Measurements from ENCODE around the gene SLC18B1.

SLC18B1 gene

DNA sequence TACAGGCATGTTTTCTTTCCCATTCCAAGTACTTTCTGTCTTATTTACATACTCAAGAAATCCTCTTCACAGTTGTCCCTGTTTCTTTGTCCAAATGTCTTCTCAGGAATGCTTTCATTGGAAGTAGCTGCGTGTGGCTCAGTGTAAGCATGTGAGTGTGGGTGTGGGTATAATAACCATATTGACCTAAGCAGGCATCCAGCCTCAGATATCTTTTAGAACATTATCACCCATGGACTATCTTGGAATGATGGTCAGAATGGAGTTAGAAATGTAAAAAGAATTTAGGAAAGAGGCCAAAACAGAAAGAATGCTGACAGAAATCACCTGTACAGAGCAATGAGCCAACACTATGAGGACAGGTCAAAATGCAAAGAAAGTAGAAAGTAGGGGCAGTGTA is 57.2 kb downstream of the SLC18B1 start:
- no peak for DNase-seq

DNA sequence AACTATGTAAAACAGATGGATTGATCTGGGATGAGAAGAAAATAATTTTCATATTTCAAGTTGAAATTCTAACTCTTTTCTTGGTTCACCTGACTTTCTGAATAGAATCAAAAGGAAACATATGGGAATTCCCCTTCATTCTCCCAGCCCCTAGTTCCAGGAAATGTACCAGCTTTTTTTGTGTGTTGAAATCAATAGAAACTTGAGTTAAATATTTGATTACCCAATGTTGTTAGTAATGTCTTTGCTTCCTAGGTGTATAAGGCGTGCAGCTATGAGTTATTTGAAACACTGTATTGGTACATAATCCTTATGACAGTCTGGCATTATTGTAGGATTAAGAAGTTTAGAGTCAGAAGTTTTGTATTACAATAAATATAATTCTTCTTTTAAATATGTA is 62.2 kb downstream of the SLC18B1 start:
- DNase-seq, result no peak

DNA sequence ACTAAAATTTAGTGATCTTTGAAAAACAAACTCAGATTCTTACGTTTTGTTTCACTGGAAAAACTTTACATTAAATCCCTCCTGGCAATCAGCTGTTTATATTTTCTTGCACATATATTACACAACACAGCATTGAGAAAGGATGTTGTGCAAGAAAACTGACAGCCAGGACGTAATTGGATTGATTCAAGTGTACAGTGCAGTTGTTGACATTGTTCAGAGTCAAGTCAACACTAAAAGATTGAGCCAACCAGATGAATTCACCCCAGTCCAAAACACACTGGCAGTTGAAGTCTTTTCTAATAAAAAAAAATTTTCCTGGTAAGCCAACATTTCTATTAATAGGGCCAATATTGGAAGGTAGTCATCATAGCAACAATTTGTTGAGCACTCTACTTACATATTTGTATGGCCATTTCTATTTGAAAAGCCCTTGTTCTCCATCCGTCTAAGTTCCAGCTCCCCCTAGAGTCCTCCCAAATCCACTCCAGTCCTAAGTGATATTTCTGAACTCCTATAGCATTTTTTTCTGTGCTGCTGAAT is 63.7 kb downstream of the SLC18B1 start:
- DNase-seq, result no peak

DNA sequence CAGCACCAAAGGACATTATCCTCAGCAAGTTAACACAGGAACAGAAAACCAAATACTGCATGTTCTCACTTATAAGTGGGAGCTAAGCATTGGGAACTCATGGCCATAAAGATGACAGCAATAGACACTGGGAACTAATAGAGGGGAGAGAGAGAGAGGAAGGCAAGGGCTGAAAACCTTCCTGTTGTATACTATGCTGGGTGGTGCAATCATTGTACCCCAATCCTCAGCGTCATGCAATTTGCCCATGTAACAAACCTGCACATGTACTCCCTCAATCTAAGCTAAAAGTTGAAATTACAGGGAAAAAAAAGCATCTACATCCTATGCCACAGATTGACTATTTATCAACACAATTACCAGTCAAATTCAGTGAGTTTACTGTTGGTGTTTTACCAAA is 64.6 kb downstream of the SLC18B1 start:
- DNase-seq, result no peak

DNA sequence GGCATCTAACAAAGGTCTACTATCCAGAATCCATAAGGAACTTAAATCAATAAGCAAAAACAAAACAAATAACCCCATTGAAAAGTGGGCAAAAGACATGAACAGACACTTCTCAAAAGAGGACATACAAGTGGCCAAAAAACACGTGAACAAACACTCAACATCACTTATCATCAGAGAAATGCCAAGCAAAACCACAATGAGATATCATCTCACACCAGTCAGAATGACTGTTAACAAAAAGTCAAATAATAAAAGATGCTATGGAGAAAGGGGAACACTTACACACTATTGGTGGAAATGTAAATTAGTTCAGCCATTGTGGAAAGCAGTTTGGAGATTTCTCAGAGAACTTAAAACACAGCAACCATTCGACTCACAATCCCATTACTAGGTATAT is 65.2 kb downstream of the SLC18B1 start:
- no peak for DNase-seq

DNA sequence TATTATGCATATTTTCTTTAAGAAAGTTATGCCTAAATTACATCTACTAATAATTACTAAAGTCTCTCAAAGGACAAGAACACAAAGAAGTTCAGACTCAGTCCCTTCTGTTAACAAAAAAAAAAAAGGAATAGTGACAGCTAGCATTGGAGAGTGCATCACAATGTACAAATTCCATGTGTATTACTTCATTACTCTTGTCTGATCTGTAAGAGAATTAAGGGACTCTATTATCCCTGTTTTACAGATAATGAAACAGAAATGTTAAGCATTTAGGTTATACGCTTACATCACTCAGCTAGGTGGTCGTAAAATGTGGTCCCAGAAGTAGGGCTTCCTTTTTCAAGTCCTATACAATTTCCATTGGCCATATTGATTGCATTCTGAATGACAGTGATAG is 67.4 kb downstream of the SLC18B1 start:
- no peak for DNase-seq

DNA sequence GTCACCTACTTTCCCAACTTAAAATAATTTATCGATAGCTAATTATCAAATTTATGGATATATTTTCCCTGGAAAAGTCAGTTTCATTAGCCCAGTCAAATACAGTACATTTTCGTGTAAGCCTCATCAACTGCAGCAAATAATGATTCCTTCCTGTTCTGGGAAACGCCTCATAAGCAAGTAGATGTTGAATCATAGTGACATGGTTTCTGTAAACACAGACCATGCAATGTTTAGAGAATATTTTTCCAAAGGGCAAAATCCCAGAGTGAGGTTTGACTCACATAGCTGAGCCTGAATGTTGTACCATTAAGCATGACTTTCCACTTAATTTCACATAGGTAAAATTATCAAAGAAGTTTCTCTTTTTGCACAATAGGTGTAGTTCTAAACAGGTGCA is 67.9 kb downstream of the SLC18B1 start:
- DNase-seq, result no peak

DNA sequence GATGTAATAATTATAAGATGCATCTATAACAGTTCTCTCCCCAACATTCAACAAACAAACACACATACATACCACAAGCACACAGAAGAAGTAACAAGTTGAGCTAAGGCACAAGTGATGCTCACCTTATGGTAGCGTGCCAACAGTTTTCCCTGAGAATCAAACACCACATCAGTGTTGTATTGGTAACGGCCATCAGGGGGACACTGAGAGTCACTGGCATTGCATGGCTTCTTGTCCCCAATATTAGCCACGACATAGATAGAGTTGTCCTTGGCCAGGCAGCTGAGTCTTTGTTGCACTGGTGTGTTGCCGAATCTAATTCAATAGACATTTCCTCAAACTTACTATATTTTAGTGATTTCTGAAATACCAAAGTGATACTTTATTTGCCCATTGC is 69.8 kb downstream of the SLC18B1 start:
- no peak for DNase-seq

DNA sequence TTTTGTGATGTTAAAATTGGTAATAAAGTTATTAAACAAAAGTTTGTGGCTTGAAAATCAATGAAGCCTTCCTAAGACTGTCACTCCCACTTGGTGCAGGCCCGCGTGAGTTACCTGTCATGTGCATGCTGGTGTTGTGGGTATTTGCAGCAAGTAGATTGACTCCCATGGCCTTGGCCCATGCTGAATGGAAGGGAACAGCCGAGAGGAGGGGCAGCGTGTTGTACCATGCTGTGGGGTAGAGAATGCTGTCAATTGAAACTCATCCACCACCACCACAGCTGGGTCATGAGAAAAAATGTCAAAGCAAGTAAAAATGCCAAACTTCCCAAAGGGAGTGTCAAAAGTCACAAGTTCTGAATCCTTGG is 71.8 kb downstream of the SLC18B1 start:
- no peak for DNase-seq

DNA sequence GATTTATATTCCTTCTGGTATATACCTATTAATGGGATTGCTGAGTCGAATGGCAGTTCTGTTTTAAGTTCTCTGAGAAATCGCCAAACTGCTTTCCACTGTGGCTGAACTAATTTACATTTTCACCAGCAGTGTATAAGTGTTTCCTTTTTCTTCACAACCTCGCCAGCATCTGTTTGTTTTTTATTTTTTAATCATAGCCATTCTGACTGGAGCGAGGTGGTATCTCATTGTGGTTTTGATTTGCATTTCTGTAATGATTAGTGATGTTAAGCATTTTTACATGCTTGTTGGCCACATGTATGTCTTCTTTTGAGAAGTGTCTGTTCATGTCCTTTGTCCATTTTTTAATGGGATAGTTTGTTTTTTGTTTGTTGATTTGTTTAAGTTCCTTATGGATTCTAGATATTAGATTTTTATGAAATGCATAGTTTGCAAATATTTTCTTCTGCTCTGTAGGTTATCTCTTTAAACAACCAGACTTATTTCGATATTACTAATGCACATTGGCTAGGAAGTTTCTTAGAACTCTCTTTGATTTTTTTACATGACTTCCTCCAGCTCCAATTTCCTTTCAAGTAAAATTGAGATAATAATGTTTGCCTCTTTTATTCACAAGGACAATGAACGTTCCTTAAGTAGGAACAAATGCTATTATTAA is 72.4 kb downstream of the SLC18B1 start:
- no peak for DNase-seq

DNA sequence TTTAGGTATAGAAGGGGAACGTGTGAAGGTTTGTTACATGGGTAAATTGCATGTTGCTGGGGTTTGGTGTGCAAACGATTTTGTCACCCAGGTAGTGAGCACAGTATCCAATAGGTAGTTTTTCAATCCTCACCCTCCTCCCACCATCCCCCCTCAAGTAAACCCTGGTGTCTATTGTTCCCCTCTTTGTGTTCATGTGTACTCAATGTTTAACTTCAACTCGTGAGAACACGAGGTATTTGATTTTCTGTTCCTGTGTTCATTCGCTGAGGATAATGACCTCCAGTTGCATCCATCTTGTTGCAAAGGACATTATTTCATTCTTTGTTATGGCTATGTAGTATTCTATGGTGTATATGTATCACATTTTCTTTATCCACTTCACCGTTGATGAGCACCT is 73.0 kb downstream of the SLC18B1 start:
- DNase-seq, result no peak

DNA sequence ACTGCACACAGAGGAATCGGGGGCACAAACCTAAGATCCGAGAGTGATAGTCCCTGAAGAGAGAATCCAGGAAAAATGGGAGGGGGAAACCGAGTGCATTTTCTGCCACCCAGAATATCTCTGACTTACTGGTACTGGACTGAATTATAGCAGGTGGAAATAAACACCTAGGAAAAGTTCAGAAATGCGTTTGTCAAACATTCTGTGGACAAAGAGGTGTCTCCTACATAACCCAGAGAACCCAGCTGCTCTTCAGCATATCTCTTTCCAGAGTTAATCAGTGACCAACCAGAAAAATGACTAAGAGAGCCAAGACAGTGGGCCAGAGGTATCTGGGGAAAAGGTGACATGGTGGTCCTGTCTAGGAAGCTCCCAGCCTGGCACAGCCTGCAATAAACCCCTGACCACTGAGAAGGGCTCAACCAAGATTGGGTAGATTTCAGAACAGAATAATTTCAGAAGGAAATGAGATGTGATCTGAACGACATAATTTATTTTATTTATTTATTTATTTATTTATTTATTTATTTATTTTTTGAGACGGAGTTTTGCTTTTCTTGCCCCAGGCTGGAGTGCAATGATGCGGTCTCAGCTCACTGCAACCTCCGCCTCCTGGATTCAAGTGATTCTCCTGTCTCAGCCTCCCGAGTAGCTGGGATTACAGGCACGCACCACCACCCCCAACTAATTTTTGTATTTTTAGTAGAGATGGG is 78.5 kb downstream of the SLC18B1 start:
- DNase-seq, result no peak
